B cell (primary cell): ENCODE measurements around the gene PCDH9.

ENCODE experiments used
- EZH2 ChIP-seq: IDR thresholded peaks from 2 replicates; pipeline ENCODE4 v1.6.1; 2012; ENCODE audit warnings: borderline replicate concordance, low read depth, mild to moderate bottlenecking, moderate library complexity, low read length; ENCODE audit not compliant: insufficient read depth, poor library complexity, severe bottlenecking
- TF ChIP-seq, protein P1 (sequence below): fragments of 200-600 bp; IDR thresholded peaks from one replicate; pipeline ENCODE4 v1.8.0; 2022; ENCODE audit warnings: antibody characterized with exemption, mild to moderate bottlenecking

GRCh38 chr13:66914155-66914554 lies 316.0 kb downstream of the PCDH9 start:
- TF ChIP-seq, protein P1, sequence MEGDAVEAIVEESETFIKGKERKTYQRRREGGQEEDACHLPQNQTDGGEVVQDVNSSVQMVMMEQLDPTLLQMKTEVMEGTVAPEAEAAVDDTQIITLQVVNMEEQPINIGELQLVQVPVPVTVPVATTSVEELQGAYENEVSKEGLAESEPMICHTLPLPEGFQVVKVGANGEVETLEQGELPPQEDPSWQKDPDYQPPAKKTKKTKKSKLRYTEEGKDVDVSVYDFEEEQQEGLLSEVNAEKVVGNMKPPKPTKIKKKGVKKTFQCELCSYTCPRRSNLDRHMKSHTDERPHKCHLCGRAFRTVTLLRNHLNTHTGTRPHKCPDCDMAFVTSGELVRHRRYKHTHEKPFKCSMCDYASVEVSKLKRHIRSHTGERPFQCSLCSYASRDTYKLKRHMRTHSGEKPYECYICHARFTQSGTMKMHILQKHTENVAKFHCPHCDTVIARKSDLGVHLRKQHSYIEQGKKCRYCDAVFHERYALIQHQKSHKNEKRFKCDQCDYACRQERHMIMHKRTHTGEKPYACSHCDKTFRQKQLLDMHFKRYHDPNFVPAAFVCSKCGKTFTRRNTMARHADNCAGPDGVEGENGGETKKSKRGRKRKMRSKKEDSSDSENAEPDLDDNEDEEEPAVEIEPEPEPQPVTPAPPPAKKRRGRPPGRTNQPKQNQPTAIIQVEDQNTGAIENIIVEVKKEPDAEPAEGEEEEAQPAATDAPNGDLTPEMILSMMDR, result no peak
- no peak for TF ChIP-seq EZH2
